NCI-H1105 (cell line): ENCODE data around the gene THBS4.
"Not testable (repeated sequence)": the region's sequence is repeated elsewhere in the genome, so short reads cannot be mapped to it uniquely, and the experiment has no call there.

Source experiments
- DNase-seq: peaks from one replicate; lab custom pipeline; 2025; lab: John Stamatoyannopoulos, UW

THBS4 gene

GRCh38 chr5:80076131-80077050, 41.2 kb downstream of the THBS4 start:
- DNase-seq = no peak

GRCh38 chr5:80077051-80077714, 42.0 kb downstream of the THBS4 start:
- no peak for DNase-seq

- DNase-seq = no peak
Measured at GRCh38 chr5:80078921-80079320, 43.8 kb downstream of the THBS4 start.

DNA sequence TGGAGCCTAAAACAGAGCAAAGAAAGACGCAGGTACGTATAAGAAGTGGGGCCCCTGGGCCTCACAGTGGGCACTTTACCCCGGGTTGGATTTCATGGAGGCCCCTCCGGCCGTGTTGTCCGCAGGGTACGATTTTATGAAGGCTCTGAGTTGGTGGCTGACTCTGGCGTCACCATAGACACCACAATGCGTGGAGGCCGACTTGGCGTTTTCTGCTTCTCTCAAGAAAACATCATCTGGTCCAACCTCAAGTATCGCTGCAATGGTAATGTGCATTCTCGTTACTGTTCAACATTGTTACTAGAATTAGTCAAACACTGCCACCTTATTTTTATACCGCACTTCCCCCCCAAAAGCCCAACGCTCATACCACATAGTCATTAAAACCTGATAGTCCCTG, 47.1 kb downstream of the THBS4 start:
- DNase-seq = no peak

GRCh38 chr5:80082731-80083100, 47.6 kb downstream of the THBS4 start:
- DNase-seq = peak; percentile 71

DNA sequence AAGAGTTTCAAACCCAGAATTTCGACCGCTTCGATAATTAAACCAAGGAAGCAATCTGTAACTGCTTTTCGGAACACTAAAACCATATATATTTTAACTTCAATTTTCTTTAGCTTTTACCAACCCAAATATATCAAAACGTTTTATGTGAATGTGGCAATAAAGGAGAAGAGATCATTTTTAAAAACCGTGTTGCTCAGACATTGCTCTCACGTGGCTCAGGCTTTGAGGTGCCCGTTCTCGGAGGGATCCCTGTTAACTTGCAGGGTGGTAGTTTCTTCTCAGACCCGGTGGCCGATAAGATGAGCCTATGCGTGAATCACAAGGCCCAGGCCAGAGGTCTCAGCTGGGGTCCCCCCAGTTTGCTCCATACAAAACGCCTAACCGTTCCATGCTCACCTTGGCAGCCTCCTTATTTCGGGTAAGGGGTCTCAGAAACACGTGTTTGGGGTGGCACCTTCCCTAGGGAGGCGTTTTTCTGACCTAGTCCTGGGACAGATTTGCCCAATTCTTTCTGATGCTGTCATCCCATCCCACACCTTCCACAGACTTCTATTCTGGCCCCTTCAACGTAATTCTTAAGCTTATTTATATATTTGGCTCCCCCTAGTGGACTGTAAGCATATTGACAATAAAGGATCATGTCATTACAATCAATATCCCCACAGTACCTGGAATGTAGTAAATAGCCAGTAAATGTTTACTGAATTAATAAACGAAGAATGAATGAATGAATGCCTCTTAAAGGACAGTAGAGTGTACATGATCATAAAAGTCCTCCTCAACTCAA, 48.1 kb downstream of the THBS4 start:
- DNase-seq = peak; percentile 34

DNA sequence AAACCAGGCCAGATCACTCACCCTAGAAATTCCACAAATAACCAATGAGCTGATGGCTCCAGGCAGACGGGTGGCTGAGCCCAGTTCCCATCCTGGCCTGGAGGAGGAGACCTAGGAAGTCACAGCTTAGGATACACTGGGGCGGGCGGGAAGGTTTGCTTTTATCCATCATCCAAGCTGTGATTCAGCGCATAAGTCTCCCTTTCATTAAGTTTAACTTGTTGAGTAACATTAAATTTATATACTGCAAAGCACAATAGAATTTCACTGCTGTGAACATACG, 55.7 kb downstream of the THBS4 start:
- DNase-seq = no peak

GRCh38 chr5:80091792-80092192, 56.6 kb downstream of the THBS4 start:
- DNase-seq = not testable (repeated sequence)

GRCh38 chr5:80092486-80093107, 57.4 kb downstream of the THBS4 start:
- DNase-seq = no peak

DNA sequence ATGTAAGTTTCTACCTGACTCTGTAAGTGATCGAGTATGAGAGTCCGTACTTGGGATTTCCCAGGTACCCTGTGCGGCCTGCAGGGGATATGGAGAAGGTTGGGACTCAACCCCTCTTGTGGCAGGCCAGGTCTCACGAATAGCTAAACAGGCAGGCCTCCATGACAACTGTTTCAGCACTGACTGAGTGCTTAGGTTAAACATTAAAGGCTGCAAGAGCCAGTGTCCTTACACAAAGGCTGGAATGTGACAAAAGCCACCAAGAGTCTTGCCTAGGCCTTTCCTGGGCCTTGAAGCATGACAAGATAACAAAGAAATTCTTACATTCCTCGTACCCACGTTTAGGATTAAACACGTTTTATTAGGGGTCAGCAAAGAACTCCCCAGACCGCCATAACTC, 58.6 kb downstream of the THBS4 start:
- no peak for DNase-seq

DNA sequence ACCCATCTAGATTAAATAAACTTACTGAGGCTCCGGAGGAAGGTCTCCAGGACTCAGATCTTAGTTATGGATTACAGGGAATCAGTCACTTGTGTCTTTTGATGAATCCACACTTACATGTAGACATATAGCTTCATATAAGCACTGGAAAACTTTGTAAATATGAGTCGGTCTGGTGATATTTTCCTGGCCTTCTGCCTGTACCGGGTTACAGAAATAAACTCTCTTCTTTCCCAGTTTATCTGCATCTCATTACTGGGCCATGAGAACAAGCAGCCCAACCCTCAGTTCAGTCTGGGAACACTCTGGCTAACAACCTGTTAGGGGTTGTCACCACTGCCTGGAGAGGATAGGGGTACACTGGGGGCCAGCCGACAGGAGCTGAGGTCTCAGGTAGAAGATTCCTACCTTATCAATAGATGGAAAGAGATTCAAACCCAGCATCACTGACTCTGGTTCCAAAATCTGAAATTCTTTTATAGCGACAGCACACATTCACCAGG, 59.1 kb downstream of the THBS4 start:
- no peak for DNase-seq

- DNase-seq = no peak
Measured at GRCh38 chr5:80097451-80097850, 62.3 kb downstream of the THBS4 start.

- no peak for DNase-seq
Measured at GRCh38 chr5:80101993-80102392, 66.8 kb downstream of the THBS4 start.

- DNase-seq = no peak
Measured at GRCh38 chr5:80103371-80103770, 68.2 kb downstream of the THBS4 start.

DNA sequence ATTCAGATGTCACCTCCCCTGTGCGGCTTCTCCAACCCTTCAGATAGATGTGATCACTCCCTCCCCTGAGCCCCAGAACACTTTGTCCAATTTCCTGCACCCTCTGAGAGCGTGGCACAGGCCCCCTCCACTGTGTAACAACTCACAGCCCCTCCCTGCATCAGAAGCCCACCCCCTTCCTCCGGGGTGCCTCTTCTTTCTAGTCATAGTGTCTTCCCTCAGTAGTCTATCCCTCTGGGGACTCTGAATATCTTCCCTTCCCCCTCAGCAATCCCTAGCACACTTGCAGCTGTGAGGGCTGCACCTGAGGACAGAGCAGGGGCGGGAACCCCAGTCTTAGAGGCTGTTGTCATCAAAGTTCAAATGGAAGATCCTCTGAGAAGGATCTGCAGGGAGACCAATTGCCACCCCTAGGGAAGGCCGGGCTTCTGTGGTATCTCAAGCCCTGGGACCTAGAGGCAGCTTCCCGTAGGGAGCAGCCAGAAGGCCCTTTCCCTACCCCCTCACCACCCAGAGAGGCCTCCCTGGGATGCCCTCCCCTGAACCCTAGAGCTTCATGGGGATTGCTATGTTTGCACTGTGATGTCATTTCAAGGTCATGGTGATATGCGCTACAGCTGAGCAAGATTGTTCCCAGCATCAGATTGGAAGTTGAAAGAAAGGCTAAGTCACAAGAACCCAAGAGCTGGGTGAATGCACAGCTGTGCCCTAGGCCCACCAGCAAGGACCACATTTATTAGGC, 70.7 kb downstream of the THBS4 start:
- DNase-seq = no peak

- no peak for DNase-seq
Measured at GRCh38 chr5:80106916-80107315, 71.8 kb downstream of the THBS4 start.

GRCh38 chr5:80109646-80110478, 74.7 kb downstream of the THBS4 start:
- DNase-seq = no peak

DNA sequence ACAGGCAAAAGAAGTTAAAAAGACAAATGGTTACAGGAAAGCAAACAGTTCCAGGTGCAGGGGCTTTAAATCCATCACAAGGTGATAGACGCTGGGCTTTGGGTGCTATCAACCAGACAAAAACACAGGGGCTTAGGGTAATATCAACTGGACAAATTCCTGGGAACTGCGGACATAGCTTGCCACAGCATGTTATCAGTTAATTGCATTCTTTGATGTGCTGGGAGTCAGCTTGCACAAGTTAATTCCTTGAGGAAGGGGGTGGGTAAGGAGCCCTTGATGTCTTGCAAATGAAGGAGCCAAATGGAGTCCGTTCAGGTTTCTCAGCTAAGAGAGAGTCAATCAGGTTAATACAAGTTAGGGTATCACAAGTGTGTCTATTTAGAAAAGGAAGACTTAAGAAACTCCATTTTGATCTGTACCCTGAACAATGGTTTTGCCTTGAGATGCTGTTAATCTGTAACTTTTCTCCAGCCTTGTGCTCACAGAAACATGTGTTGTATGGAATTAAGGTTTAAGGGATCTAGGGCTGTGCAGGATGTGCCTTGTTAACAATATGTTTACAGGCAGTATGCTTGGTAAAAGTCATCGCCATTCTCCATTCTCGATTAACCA, 76.3 kb downstream of the THBS4 start:
- not testable (repeated sequence) for DNase-seq

DNA sequence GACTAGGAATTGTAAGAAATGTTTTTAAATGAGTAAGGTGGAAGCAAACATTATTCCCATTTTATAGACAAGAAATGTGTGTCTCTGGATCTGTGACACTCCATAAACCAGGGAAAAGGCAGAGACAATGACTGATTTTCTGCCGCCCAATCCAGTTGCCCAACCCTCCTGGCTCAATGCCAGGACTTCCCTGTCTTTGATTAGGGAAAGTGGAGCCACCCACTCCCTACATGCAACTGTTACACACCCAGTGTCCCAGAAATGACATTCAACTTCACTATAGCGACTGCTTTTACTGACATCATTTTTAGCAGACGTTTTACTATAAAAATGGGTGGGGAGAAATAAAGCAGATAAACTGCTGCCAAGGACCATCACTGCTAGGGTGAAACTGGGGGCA, 79.7 kb downstream of the THBS4 start:
- DNase-seq = no peak

- no peak for DNase-seq
Measured at GRCh38 chr5:80116000-80116399, 80.9 kb downstream of the THBS4 start.
